ENCODE data around the gene NECTIN4. TPM values are rescaled to one million over a fixed set of nuclear protein-coding genes. Genes with fewer than 3 reads are reported as not detected.

Gene NECTIN4
- total and polyA plus RNA-seq, 10 of the 15 experiments (the other 5 are each of a cell fraction or from before 2014, with no cell fraction given) = 2.8 to 8.7 (median 3.7) TPM

DNA sequence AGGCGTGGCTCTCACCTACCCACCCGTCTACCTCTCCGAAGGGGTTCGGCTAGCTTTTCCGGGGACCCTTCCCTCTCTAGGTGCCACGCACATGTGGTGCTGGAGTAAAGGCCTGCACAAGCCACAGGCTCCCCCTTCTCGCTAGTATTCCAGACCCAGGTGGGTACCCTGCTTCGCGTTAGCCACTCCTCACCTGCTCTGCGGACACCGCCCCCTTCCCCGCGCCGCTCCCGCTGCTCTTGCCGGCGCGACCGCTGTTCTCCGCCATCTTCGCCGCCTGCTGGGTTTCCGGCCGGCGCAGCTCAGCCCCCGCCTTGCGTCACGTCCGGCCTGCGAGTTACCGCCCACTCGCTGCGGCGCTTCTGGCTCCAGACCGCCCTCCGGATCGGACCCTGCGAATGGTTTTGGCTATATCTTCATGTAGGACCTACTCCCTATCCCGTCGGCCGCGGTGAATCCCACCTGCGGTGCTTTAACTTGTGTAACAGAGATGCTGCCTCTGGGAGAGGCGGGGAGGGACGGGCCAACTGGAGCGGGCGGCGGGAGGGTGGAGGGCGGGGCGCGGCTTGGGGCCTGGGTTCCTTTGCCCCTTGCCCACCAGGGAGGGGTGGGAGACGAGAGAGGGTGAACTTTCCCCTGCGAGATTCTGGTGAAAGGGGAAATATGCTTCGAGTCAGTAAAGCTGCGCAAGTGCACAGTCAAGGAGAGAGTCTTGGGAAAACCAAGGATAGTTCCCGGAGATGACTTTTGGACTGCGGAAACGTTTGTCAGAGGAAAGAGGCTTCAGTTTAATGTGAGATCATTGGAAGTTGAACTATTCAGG, 28.6 kb upstream of the NECTIN4 start, which contains the start of the genes NIT1 and PFDN2 (continued):
- TF ChIP-seq, protein P1, sequence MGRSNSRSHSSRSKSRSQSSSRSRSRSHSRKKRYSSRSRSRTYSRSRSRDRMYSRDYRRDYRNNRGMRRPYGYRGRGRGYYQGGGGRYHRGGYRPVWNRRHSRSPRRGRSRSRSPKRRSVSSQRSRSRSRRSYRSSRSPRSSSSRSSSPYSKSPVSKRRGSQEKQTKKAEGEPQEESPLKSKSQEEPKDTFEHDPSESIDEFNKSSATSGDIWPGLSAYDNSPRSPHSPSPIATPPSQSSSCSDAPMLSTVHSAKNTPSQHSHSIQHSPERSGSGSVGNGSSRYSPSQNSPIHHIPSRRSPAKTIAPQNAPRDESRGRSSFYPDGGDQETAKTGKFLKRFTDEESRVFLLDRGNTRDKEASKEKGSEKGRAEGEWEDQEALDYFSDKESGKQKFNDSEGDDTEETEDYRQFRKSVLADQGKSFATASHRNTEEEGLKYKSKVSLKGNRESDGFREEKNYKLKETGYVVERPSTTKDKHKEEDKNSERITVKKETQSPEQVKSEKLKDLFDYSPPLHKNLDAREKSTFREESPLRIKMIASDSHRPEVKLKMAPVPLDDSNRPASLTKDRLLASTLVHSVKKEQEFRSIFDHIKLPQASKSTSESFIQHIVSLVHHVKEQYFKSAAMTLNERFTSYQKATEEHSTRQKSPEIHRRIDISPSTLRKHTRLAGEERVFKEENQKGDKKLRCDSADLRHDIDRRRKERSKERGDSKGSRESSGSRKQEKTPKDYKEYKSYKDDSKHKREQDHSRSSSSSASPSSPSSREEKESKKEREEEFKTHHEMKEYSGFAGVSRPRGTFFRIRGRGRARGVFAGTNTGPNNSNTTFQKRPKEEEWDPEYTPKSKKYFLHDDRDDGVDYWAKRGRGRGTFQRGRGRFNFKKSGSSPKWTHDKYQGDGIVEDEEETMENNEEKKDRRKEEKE (IDR thresholded peaks at IDR 0.05) = no peak
- TF ChIP-seq RFX5 (IDR thresholded peaks at IDR 0.05; ENCODE audit: low read depth, low read length) (peak; percentile 31; the same call in 1 of the 2 replicates), SIN3A (IDR thresholded peaks at IDR 0.05; ENCODE audit: low read depth, low read length) (peak; percentile 75; the same call in 1 of the 2 replicates), CREM (IDR thresholded peaks at IDR 0.05; ENCODE audit: low read depth) (peak; percentile 90), CTCF (IDR thresholded peaks at IDR 0.05 in 2 of 3, conservative IDR thresholded peaks at IDR 0.05 in 1 of 3; ENCODE audit: control insufficient read depth in 2 of 3, extremely low read depth in 1 of 3, insufficient read depth in 1 of 3, low read depth in 3 of 3, low read length in 3 of 3) (no peak; a peak in 1 of 6 replicates), E2F8 (IDR thresholded peaks at IDR 0.05; ENCODE audit: low read depth, partially characterized antibody) (no peak), RAD51 (IDR thresholded peaks at IDR 0.05) (no peak), FOXM1 (IDR thresholded peaks at IDR 0.05; ENCODE audit: low read depth, low read length) (no peak), MTA3 (IDR thresholded peaks at IDR 0.05; ENCODE audit: borderline replicate concordance, low read length) (no peak), SRF (IDR thresholded peaks at IDR 0.05; ENCODE audit: low read depth in 2 of 2, low read length in 2 of 2) (no peak), ESRRA (IDR thresholded peaks at IDR 0.05; ENCODE audit: low read length) (no peak), ATF3 (IDR thresholded peaks at IDR 0.05; ENCODE audit: borderline replicate concordance, extremely low read depth, low read depth, low read length) (no peak), PML (IDR thresholded peaks at IDR 0.05; ENCODE audit: low read length) (peak; percentile 48; the same call in 1 of the 2 replicates), CHD1 (IDR thresholded peaks at IDR 0.05; ENCODE audit: low read depth, low read length) (no peak), BCL11A (IDR thresholded peaks at IDR 0.05; ENCODE audit: low read depth, low read length) (no peak), MXI1 (IDR thresholded peaks at IDR 0.05; ENCODE audit: low read depth, low read length) (peak; percentile 81; the same call in 1 of the 2 replicates)
- TF ChIP-seq, protein P2, sequence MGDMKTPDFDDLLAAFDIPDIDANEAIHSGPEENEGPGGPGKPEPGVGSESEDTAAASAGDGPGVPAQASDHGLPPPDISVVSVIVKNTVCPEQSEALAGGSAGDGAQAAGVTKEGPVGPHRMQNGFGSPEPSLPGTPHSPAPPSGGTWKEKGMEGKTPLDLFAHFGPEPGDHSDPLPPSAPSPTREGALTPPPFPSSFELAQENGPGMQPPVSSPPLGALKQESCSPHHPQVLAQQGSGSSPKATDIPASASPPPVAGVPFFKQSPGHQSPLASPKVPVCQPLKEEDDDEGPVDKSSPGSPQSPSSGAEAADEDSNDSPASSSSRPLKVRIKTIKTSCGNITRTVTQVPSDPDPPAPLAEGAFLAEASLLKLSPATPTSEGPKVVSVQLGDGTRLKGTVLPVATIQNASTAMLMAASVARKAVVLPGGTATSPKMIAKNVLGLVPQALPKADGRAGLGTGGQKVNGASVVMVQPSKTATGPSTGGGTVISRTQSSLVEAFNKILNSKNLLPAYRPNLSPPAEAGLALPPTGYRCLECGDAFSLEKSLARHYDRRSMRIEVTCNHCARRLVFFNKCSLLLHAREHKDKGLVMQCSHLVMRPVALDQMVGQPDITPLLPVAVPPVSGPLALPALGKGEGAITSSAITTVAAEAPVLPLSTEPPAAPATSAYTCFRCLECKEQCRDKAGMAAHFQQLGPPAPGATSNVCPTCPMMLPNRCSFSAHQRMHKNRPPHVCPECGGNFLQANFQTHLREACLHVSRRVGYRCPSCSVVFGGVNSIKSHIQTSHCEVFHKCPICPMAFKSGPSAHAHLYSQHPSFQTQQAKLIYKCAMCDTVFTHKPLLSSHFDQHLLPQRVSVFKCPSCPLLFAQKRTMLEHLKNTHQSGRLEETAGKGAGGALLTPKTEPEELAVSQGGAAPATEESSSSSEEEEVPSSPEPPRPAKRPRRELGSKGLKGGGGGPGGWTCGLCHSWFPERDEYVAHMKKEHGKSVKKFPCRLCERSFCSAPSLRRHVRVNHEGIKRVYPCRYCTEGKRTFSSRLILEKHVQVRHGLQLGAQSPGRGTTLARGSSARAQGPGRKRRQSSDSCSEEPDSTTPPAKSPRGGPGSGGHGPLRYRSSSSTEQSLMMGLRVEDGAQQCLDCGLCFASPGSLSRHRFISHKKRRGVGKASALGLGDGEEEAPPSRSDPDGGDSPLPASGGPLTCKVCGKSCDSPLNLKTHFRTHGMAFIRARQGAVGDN (IDR thresholded peaks at IDR 0.05) = no peak; the same call in 1 of the 2 replicates

Measured in GM12878 (cell line).